C4-2B (cell line): ENCODE results near the gene TMTC1.

Experiments
- CTCF ChIP-seq: fragments of 450-650 bp; conservative IDR thresholded peaks from 2 replicates; pipeline ENCODE4 v1.5.1; 2017; ENCODE audit warnings: mild to moderate bottlenecking
- ZFX ChIP-seq: fragments of 450-650 bp; IDR thresholded peaks from 2 replicates; pipeline ENCODE4 v1.6.1; 2017

- TF ChIP-seq CTCF: no peak
- TF ChIP-seq ZFX: no peak
Observed at GRCh38 chr12:29665107-29665506, 118.6 kb downstream of the TMTC1 start.
